GM23338 (cell line): Measurements from ENCODE around the gene NPW.

Experiments used
- EZH2 ChIP-seq: fragments of 200-600 bp; sonication (generic); IDR thresholded peaks from one replicate; pipeline ENCODE4 v1.8.0; 2017; ENCODE audit warnings: antibody characterized with exemption, mild to moderate bottlenecking, low read depth; ENCODE audit not compliant: unreplicated experiment
- EZH2phosphoT487 ChIP-seq: fragments of 200-600 bp; sonication (generic); IDR thresholded peaks from one replicate; pipeline ENCODE4 v1.8.1; 2018; ENCODE audit warnings: antibody characterized with exemption; ENCODE audit not compliant: unreplicated experiment
- POLR2AphosphoS5 ChIP-seq: IDR thresholded peaks from 2 replicates; pipeline ENCODE4 v1.6.1; 2016; ENCODE audit warnings: antibody characterized with exemption, low read depth
- STAT1 ChIP-seq: IDR thresholded peaks from one replicate; pipeline ENCODE4 v1.6.1; 2016; ENCODE audit warnings: antibody characterized with exemption; ENCODE audit not compliant: unreplicated experiment
- ZNF114 ChIP-seq: fragments of 250-450 bp; sonication (Bioruptor Pico); IDR thresholded peaks from 2 replicates; pipeline ENCODE4 v1.5.0; 2020; ENCODE audit warnings: mild to moderate bottlenecking, moderate library complexity
- ZNF331 ChIP-seq: fragments of 250-450 bp; sonication (Bioruptor Pico); IDR thresholded peaks from 2 replicates; pipeline ENCODE4 v1.5.0; 2020; ENCODE audit warnings: low read depth, mild to moderate bottlenecking, moderate library complexity
- TF ChIP-seq, protein P1 (sequence below): IDR thresholded peaks from 2 replicates; pipeline ENCODE4 v1.6.1; 2016; ENCODE audit warnings: antibody characterized with exemption
- TF ChIP-seq, protein P2 (sequence below), 2 experiments: fragments of 200-600 bp in 1 of 2; sonication (generic) in 1 of 2; conservative IDR thresholded peaks; 2 replicates each; pipeline versions ENCODE4 v1.5.1 to v1.6.1; 2016 to 2017; ENCODE audit warnings: antibody characterized with exemption in 2 of 2, low read depth in 2 of 2, mild to moderate bottlenecking in 2 of 2, moderate library complexity in 1 of 2
- TF ChIP-seq, protein P3 (sequence below): IDR thresholded peaks from one replicate; pipeline ENCODE4 v1.6.1; 2018; ENCODE audit warnings: antibody characterized with exemption; ENCODE audit not compliant: unreplicated experiment

- TF ChIP-seq, protein P1, sequence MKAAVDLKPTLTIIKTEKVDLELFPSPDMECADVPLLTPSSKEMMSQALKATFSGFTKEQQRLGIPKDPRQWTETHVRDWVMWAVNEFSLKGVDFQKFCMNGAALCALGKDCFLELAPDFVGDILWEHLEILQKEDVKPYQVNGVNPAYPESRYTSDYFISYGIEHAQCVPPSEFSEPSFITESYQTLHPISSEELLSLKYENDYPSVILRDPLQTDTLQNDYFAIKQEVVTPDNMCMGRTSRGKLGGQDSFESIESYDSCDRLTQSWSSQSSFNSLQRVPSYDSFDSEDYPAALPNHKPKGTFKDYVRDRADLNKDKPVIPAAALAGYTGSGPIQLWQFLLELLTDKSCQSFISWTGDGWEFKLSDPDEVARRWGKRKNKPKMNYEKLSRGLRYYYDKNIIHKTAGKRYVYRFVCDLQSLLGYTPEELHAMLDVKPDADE: no peak
- TF ChIP-seq, protein P2, sequence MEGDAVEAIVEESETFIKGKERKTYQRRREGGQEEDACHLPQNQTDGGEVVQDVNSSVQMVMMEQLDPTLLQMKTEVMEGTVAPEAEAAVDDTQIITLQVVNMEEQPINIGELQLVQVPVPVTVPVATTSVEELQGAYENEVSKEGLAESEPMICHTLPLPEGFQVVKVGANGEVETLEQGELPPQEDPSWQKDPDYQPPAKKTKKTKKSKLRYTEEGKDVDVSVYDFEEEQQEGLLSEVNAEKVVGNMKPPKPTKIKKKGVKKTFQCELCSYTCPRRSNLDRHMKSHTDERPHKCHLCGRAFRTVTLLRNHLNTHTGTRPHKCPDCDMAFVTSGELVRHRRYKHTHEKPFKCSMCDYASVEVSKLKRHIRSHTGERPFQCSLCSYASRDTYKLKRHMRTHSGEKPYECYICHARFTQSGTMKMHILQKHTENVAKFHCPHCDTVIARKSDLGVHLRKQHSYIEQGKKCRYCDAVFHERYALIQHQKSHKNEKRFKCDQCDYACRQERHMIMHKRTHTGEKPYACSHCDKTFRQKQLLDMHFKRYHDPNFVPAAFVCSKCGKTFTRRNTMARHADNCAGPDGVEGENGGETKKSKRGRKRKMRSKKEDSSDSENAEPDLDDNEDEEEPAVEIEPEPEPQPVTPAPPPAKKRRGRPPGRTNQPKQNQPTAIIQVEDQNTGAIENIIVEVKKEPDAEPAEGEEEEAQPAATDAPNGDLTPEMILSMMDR (conservative IDR thresholded peaks at IDR 0.05; ENCODE audit: low read depth in 2 of 2): no peak
- TF ChIP-seq POLR2AphosphoS5 (no peak; the same call in 1 of the 2 replicates), EZH2 (no peak), STAT1 (no peak), ZNF331 (CRISPR knock-in tag) (no peak), EZH2phosphoT487 (no peak), ZNF114 (CRISPR knock-in tag) (no peak)
- TF ChIP-seq, protein P3, sequence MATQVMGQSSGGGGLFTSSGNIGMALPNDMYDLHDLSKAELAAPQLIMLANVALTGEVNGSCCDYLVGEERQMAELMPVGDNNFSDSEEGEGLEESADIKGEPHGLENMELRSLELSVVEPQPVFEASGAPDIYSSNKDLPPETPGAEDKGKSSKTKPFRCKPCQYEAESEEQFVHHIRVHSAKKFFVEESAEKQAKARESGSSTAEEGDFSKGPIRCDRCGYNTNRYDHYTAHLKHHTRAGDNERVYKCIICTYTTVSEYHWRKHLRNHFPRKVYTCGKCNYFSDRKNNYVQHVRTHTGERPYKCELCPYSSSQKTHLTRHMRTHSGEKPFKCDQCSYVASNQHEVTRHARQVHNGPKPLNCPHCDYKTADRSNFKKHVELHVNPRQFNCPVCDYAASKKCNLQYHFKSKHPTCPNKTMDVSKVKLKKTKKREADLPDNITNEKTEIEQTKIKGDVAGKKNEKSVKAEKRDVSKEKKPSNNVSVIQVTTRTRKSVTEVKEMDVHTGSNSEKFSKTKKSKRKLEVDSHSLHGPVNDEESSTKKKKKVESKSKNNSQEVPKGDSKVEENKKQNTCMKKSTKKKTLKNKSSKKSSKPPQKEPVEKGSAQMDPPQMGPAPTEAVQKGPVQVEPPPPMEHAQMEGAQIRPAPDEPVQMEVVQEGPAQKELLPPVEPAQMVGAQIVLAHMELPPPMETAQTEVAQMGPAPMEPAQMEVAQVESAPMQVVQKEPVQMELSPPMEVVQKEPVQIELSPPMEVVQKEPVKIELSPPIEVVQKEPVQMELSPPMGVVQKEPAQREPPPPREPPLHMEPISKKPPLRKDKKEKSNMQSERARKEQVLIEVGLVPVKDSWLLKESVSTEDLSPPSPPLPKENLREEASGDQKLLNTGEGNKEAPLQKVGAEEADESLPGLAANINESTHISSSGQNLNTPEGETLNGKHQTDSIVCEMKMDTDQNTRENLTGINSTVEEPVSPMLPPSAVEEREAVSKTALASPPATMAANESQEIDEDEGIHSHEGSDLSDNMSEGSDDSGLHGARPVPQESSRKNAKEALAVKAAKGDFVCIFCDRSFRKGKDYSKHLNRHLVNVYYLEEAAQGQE: no peak
Observed at GRCh38 chr16:2022723-2023091, 3.1 kb downstream of the NPW start.
